IMR-90 (cell line): ENCODE data around the gene GCK. TPM values are rescaled to one million over a fixed set of nuclear protein-coding genes. Genes with fewer than 3 reads are reported as not detected.

Experiments
- ATAC-seq: fragments of 200-7000 bp; cut with Tn5 transposase; 2 replicates; pipeline ENCODE4 v1.9.1; 2020; ENCODE audit warnings: low read depth, mild to moderate bottlenecking, moderate library complexity
- BruUV-seq: library from RNA; stranded (reverse); fragments of 400-500 nt; replicated peaks from 2 replicates; lab custom pipeline; 2021; lab: Mats Ljungman, UMichigan
- CTCF ChIA-PET: fragments of 300-600 bp; formaldehyde crosslinking; extraction: SDS; loops from one replicate; lab custom pipeline; 2021; ENCODE audit warnings: antibody characterized with exemption; lab: Yijun Ruan, JAX
- POLR2A ChIA-PET: fragments of 300-600 bp; sonication (Branson Sonifier 250); formaldehyde crosslinking; loops from one replicate; lab custom pipeline; 2022; ENCODE audit warnings: antibody characterized with exemption; ENCODE audit not compliant: unreplicated experiment; lab: Charles Lee
- DNase-seq: peaks from one replicate; pipeline ENCODE4 v3.0.0; 2013
- H2AFZ ChIP-seq: replicated peaks from 2 replicates; pipeline ENCODE3; 2013; ENCODE audit warnings: low read length, mild to moderate bottlenecking; ENCODE audit not compliant: poor library complexity
- H2AK5ac ChIP-seq: 2 replicates; pipeline ENCODE4 v1.6.1; 2013; ENCODE audit warnings: low read depth, low read length, inconsistent platforms
- H2AK9ac ChIP-seq: replicated peaks from 2 replicates; pipeline ENCODE3; 2013; ENCODE audit warnings: mild to moderate bottlenecking, low read depth, low read length, moderate library complexity; ENCODE audit not compliant: poor library complexity
- H2BK120ac ChIP-seq: 2 replicates; pipeline ENCODE4 v1.6.1; 2013; ENCODE audit warnings: low read depth, low read length, inconsistent platforms
- H2BK15ac ChIP-seq: 3 replicates; pipeline ENCODE4 v1.6.1; 2013; ENCODE audit warnings: low read depth, low read length, inconsistent platforms
- H2BK20ac ChIP-seq: 2 replicates; pipeline ENCODE4 v1.6.1; 2013; ENCODE audit warnings: low read depth, mild to moderate bottlenecking, inconsistent platforms, low read length, moderate library complexity
- H2BK5ac ChIP-seq: 2 replicates; pipeline ENCODE4 v1.6.1; 2013; ENCODE audit warnings: mild to moderate bottlenecking, low read depth, low read length, inconsistent platforms; ENCODE audit not compliant: poor library complexity, severe bottlenecking
- H3K14ac ChIP-seq: replicated peaks from 2 replicates; pipeline ENCODE4 v1.6.1; 2013; ENCODE audit warnings: low read depth, low read length, inconsistent platforms
- H3K18ac ChIP-seq: 2 replicates; pipeline ENCODE4 v1.6.1; 2013; ENCODE audit warnings: low read depth, low read length, control low read depth
- H3K23ac ChIP-seq: 2 replicates; pipeline ENCODE4 v1.6.1; 2013; ENCODE audit warnings: low read depth, low read length, inconsistent platforms
- H3K27ac ChIP-seq: 2 replicates; pipeline ENCODE4 v1.5.1; 2013; ENCODE audit warnings: mild to moderate bottlenecking, control low read depth, low read length; ENCODE audit not compliant: insufficient read depth
- H3K27me3 ChIP-seq: 2 replicates; pipeline ENCODE4 v1.6.1; 2013; ENCODE audit warnings: low read length; ENCODE audit not compliant: control insufficient read depth, insufficient read depth
- H3K36me3 ChIP-seq: 2 replicates; pipeline ENCODE4 v1.6.1; 2013; ENCODE audit warnings: low read length, mixed read lengths; ENCODE audit not compliant: control insufficient read depth, insufficient read depth
- H3K4ac ChIP-seq: 2 replicates; pipeline ENCODE4 v1.6.1; 2013; ENCODE audit warnings: low read depth, low read length, inconsistent platforms
- H3K4me1 ChIP-seq: 2 replicates; pipeline ENCODE4 v1.6.1; 2013; ENCODE audit warnings: low read length, mixed read lengths; ENCODE audit not compliant: control insufficient read depth, insufficient read depth
- H3K4me2 ChIP-seq: 2 replicates; pipeline ENCODE4 v1.6.1; 2013; ENCODE audit warnings: low read depth, mild to moderate bottlenecking, control low read depth, low read length, moderate library complexity
- H3K4me3 ChIP-seq: 2 replicates; pipeline ENCODE4 v1.5.1; 2013; ENCODE audit warnings: low read depth, mild to moderate bottlenecking, control low read depth, low read length, moderate library complexity; ENCODE audit not compliant: insufficient read depth
- H3K56ac ChIP-seq: 2 replicates; pipeline ENCODE4 v1.6.1; 2013; ENCODE audit warnings: low read length, inconsistent platforms; ENCODE audit not compliant: insufficient read depth; ENCODE audit errors: extremely low read depth
- H3K79me1 ChIP-seq, 2 experiments: 2 replicates each; pipeline ENCODE4 v1.6.1; 2013; ENCODE audit warnings: low read length in 2 of 2, inconsistent platforms in 1 of 2, low read depth in 1 of 2
- H3K9ac ChIP-seq: 2 replicates; pipeline ENCODE4 v1.6.1; 2013; ENCODE audit warnings: low read depth, low read length, control low read depth
- H3K9me1 ChIP-seq: 2 replicates; pipeline ENCODE4 v1.6.1; 2013; ENCODE audit warnings: low read length, inconsistent platforms; ENCODE audit not compliant: insufficient read depth
- H3K9me3 ChIP-seq: 2 replicates; pipeline ENCODE4 v1.6.1; 2013; ENCODE audit warnings: low read length; ENCODE audit not compliant: control insufficient read depth, insufficient read depth
- H4K20me1 ChIP-seq: 2 replicates; pipeline ENCODE4 v1.6.1; 2013; ENCODE audit warnings: low read length, inconsistent platforms; ENCODE audit not compliant: insufficient read depth
- H4K5ac ChIP-seq: 2 replicates; pipeline ENCODE4 v1.6.1; 2013; ENCODE audit warnings: mild to moderate bottlenecking, low read depth, low read length, control low read depth
- H4K8ac ChIP-seq, 2 experiments: 2 replicates each; pipeline ENCODE4 v1.6.1; 2013; ENCODE audit warnings: low read depth in 2 of 2, low read length in 2 of 2, control low read depth in 1 of 2, inconsistent platforms in 1 of 2
- H4K91ac ChIP-seq: 2 replicates; pipeline ENCODE4 v1.6.1; 2013; ENCODE audit warnings: low read depth, low read length, inconsistent platforms; ENCODE audit not compliant: insufficient read depth
- BHLHE40 ChIP-seq: fragments of 150-350 bp; IDR thresholded peaks from 2 replicates; pipeline ENCODE4 v1.6.1; 2016; ENCODE audit warnings: mild to moderate bottlenecking, low read depth, low read length
- CEBPB ChIP-seq: IDR thresholded peaks from 2 replicates; pipeline ENCODE4 v1.6.1; 2012; ENCODE audit warnings: low read depth, low read length, improper control_type of control experiment
- CHD1 ChIP-seq: IDR thresholded peaks from 2 replicates; pipeline ENCODE4 v1.6.1; 2012; ENCODE audit warnings: low read depth, low read length, improper control_type of control experiment
- FOS ChIP-seq: fragments of 150-350 bp; IDR thresholded peaks from 2 replicates; pipeline ENCODE4 v1.6.1; 2016; ENCODE audit warnings: low read depth, low read length
- MAFK ChIP-seq: IDR thresholded peaks from 2 replicates; pipeline ENCODE4 v1.6.1; 2012; ENCODE audit warnings: low read depth, low read length, improper control_type of control experiment
- MXI1 ChIP-seq: IDR thresholded peaks from 2 replicates; pipeline ENCODE4 v1.6.1; 2012; ENCODE audit warnings: low read depth, mild to moderate bottlenecking, low read length, moderate library complexity, borderline replicate concordance
- NFE2L2 ChIP-seq: fragments of 150-350 bp; IDR thresholded peaks from 2 replicates; pipeline ENCODE4 v1.6.1; 2016; ENCODE audit warnings: low read depth, mild to moderate bottlenecking, low read length
- POLR2A ChIP-seq: IDR thresholded peaks from 2 replicates; pipeline ENCODE4 v1.6.1; 2012; ENCODE audit warnings: mild to moderate bottlenecking, low read depth, low read length
- RAD21 ChIP-seq: IDR thresholded peaks from 2 replicates; pipeline ENCODE4 v1.6.1; 2012; ENCODE audit warnings: low read length, improper control_type of control experiment
- RCOR1 ChIP-seq: IDR thresholded peaks from 2 replicates; pipeline ENCODE4 v1.6.1; 2012; ENCODE audit warnings: mild to moderate bottlenecking, low read length, improper control_type of control experiment; ENCODE audit not compliant: insufficient replicate concordance
- SMC3 ChIP-seq: fragments of 150-350 bp; IDR thresholded peaks from 2 replicates; pipeline ENCODE4 v1.6.1; 2016; ENCODE audit warnings: low read depth, mild to moderate bottlenecking, antibody characterized with exemption, low read length, moderate library complexity
- WGBS, 2 experiments: methylation state at CpG; one replicate each; pipeline versions ENCODE4 v1.1.5 to v1.1.7; 2013; ENCODE audit warnings: missing lambda C conversion rate in 2 of 2; ENCODE audit not compliant: insufficient read length in 1 of 2; ENCODE audit errors: extremely low coverage in 2 of 2; 5-methylcytosine and 5-hydroxymethylcytosine counted together
- dilution Hi-C: fragments of 300-500 bp; cut with HindIII; formaldehyde crosslinking; loops from one replicate; pipeline ENCODE4 v1.14.3; 2018; ENCODE audit warnings: low sequenced_read_pairs; ENCODE audit not compliant: unreplicated experiment
- in situ Hi-C: fragments of 300-500 bp; cut with MboI; formaldehyde crosslinking; loops from 3 replicates; pipeline ENCODE4 v1.14.3; 2019; ENCODE audit warnings: low sequenced_read_pairs, inconsistent platforms, mixed read lengths
- intact Hi-C: fragments of 100-400 bp; cut with micrococcal nuclease; formaldehyde crosslinking; loops from 2 replicates; pipeline ENCODE4 v1.10.0; 2022
- polyA plus RNA-seq, 3 experiments: library from polyadenylated mRNA; depleted of rRNA; stranded (reverse); fragments of >200 nt; gene quantifications; 2 replicates each; pipeline ENCODE4 v1.2.3, GENCODE V29; 2012; ENCODE audit warnings: low replicate concordance in 1 of 3
- total RNA-seq: library from RNA; depleted of rRNA; stranded (reverse); fragments of >200 nt; gene quantifications from 2 replicates; pipeline ENCODE4 v1.2.3, GENCODE V29; 2012
- TF ChIP-seq, protein P1 (sequence below): fragments of 150-350 bp; IDR thresholded peaks from 2 replicates; pipeline ENCODE4 v1.6.1; 2016; ENCODE audit warnings: low read depth, mild to moderate bottlenecking, low read length, moderate library complexity, borderline replicate concordance
- TF ChIP-seq, protein P2 (sequence below): conservative IDR thresholded peaks from 2 replicates; pipeline ENCODE4 v1.5.1; 2012; ENCODE audit warnings: mild to moderate bottlenecking, low read depth, low read length, improper control_type of control experiment

Gene GCK
- total and polyA plus RNA-seq, 2 of the 4 experiments (the other 2 are of a cell fraction): 0.14 to 0.18 TPM

DNA sequence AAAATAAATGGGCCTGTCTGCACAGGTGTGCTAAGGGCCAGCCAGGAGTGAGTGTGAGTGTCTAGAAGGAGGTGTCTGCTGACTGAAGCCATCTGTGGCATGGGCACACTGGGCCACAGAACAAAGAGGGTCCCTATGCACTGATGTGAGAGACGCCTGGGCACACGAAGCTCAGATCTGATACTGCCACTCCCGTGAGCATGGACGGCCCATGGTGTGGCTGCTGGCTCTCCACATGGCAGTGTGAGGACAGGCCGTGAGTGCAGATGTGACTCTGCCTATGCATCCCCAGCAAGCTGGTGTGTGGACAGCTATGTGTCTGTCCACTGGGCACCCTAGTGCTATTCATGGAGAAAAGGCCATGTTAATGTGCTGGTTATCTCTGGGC is 35.3 kb downstream of the GCK start (continued):
- TF ChIP-seq CEBPB: no peak
- no peak for TF ChIP-seq CHD1

DNA sequence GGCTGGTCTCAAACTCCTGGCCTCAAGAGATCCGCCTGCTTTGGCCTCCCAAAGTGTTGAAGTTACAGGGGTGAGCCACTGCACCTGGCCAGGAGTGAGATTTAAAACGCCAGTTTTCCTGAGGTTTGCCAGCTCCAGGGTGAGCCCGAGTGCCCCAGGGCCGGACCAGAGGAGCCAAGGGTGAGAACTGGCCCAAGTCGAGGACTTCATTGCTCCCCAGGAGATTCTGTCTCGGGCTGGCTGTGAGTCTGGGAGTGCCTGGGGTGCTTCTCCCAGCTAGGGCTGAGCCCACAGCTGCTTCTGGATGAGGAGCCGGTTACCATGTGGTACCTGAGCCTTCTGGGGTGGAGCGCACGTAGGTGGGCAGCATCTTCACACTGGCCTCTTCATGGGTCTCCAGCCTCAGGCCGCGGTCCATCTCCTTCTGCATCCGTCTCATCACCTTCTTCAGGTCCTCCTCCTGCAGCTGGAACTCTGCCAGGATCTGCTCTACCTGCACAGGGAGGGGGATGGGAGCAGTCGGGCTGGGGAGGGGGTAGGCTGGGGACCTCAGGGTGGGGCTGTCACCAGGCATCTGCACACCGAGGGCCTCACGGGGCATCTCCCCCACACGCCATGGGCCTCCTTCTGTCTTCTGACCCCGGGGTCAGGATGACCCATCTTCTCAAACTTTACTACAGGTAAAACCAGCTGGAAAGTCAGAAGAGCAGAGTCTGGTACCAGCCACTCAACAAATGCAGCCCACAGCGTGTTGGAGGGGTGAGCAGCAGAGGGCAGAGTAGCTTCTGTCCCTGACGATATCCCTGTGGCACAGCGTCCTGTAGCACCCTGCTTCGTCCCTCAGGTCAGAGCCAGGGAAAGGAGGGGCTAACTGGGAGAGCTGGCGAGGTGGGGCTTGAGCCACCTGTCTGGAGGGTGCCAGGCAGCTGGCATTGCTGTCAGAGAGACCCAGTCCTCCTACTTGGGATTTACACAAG is 36.0 kb downstream of the GCK start:
- Histone ChIP-seq H3K56ac (no peak overlapping the region), H2BK15ac (no peak overlapping the region), H3K9me1 (0 out of 2 replicates have a peak, but pooled peaks cover 3% of the 10 kb centered on the region), H2BK5ac (no peak overlapping the region), H3K4me3 (no peak overlapping the region), H3K14ac (no peak overlapping the region), H2BK120ac (no peak overlapping the region), H2BK20ac (no peak overlapping the region), H4K20me1 (no peaks in the 10 kb centered on the region), H3K9ac (no peak overlapping the region), H2AK9ac (no peak overlapping the region), H3K27me3 (peaks cover 9% of the 10 kb centered on the region; the same call in 1 of the 2 replicates), H3K18ac (no peak overlapping the region), H2AFZ (no peak overlapping the region), H3K9me3 (no peaks in the 10 kb centered on the region), H3K4me2 (no peak overlapping the region), H3K4ac (no peak overlapping the region), H2AK5ac (no peak overlapping the region), H3K79me1 (no peaks in the 10 kb centered on the region), H3K4me1 (peaks cover 7% of the 10 kb centered on the region; the same call in 1 of the 2 replicates), H4K91ac (no peak overlapping the region), H3K27ac (no peak overlapping the region), H3K36me3 (no peaks in the 10 kb centered on the region), H4K8ac (no peak overlapping the region), H4K5ac (no peak overlapping the region), H3K23ac (no peak overlapping the region)
- WGBS, 2 experiments: 79% methylated on average over 6 of the region's 22 CpGs; no CpG with 5 or more reads in 1 of the 2 experiments
- intact Hi-C loops (no loop called here), dilution Hi-C loops (no loop called here), in situ Hi-C loops (no loop called here)
- POLR2A ChIA-PET: no interaction called here
- CTCF ChIA-PET: interaction anchor here (0.6 kb wide), 1 partner anchor 23 kb away, joined by 3 read pairs; no protein-coding TSS in a partner anchor
- DNase-seq (no peak), ATAC-seq (no peak)
- BruUV-seq: no TSS peak
- no peak for TF ChIP-seq NFE2L2
- TF ChIP-seq MXI1: no peak
- no peak for TF ChIP-seq RCOR1
- TF ChIP-seq POLR2A: no peak
- no peak for TF ChIP-seq MAFK
- no peak for TF ChIP-seq BHLHE40
- no peak for TF ChIP-seq SMC3
- TF ChIP-seq FOS: no peak
- no peak for TF ChIP-seq RAD21
- TF ChIP-seq, protein P1, sequence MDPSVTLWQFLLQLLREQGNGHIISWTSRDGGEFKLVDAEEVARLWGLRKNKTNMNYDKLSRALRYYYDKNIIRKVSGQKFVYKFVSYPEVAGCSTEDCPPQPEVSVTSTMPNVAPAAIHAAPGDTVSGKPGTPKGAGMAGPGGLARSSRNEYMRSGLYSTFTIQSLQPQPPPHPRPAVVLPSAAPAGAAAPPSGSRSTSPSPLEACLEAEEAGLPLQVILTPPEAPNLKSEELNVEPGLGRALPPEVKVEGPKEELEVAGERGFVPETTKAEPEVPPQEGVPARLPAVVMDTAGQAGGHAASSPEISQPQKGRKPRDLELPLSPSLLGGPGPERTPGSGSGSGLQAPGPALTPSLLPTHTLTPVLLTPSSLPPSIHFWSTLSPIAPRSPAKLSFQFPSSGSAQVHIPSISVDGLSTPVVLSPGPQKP: no peak
- no peak for TF ChIP-seq CHD1
- TF ChIP-seq, protein P2, sequence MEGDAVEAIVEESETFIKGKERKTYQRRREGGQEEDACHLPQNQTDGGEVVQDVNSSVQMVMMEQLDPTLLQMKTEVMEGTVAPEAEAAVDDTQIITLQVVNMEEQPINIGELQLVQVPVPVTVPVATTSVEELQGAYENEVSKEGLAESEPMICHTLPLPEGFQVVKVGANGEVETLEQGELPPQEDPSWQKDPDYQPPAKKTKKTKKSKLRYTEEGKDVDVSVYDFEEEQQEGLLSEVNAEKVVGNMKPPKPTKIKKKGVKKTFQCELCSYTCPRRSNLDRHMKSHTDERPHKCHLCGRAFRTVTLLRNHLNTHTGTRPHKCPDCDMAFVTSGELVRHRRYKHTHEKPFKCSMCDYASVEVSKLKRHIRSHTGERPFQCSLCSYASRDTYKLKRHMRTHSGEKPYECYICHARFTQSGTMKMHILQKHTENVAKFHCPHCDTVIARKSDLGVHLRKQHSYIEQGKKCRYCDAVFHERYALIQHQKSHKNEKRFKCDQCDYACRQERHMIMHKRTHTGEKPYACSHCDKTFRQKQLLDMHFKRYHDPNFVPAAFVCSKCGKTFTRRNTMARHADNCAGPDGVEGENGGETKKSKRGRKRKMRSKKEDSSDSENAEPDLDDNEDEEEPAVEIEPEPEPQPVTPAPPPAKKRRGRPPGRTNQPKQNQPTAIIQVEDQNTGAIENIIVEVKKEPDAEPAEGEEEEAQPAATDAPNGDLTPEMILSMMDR: no peak
- no peak for TF ChIP-seq CEBPB
